Measurements from ENCODE around the gene CLDN5. TPM values are rescaled to one million over a fixed set of nuclear protein-coding genes. Genes with fewer than 3 reads are reported as not detected.

CLDN5 gene
- total RNA-seq, 1 donor from 2014 or later: 1.5 TPM

DNA sequence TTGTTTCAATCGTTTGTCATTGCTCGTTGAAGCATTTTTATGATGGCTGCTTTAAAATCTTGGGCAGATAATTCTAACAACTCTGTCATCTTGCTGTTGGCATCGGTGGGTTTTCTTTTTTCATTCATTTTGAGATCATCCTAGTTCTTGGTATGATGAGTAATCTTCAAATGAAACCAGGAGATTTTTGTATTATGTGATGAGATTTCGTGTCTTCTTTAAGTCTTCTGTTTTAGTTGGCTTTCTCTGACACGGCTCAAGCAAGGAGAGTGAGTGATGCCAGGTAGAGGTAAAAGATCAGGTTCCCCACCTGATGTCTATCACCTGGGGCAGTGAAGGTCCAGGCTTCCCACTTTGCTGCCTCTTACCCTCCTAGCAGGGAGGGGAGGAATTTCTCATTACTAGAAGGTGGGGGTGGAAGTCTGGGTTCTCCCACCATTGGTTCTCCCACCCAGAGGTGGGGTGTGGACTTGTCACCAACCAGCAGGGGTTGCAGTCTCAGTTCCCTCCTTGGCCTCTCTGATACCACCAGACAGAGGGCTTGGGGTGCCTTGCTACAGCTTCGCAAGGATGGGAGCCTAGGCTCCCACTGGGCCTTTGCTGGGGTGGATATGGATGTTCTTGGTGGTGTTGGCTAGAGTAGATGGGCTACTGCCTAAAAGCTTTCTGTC, 31.6 kb downstream of the CLDN5 start:
- peaks cover 78% of the 10 kb centered on the region for H3K36me3 Mint-ChIP-seq (ENCODE audit: low read depth)
- H3K27me3 Mint-ChIP-seq (ENCODE audit: low read depth): no peaks in the 10 kb centered on the region
- H3K27ac Mint-ChIP-seq: peak overlapping the region; percentile 64
- intact Hi-C loops (cut with micrococcal nuclease): no loop called here
- H3K9me3 Mint-ChIP-seq: no peaks in the 10 kb centered on the region
- no peak for DNase-seq (ENCODE audit: low spot score)
- peak overlapping the region; percentile 4 for H3K4me3 Mint-ChIP-seq (ENCODE audit: low read depth)
- peaks cover 29% of the 10 kb centered on the region for H3K4me1 Mint-ChIP-seq (ENCODE audit: low read depth)

DNA sequence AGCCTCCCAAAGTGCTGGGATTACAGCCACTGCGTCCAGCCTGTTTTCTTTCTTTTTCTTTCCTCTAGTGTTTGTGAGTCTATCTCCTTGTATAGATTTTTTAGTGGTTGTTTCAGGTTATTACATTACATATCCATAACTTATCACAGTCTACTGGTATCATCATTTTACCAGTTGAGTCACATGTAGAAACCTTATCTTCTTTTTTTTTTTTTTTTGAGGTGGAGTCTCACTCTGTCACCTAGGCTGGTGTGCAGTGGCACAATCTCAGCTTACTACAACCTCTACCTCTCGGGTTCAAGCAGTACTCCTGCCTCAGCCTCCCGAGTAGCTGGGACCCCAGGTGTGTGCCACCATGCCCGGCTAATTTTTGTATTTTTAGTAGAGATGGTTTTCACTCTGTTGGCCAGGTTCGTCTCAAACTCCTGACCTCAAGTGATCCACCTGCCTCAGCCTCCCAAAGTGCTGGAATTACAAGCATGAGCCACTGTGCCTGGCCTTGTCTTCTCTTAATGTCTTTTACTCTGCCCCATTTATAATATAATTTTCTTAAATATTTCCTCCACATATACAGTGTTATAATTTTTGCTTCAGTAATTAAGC, 33.5 kb downstream of the CLDN5 start:
- Mint-ChIP-seq H3K4me3 (ENCODE audit: low read depth) (no peak overlapping the region), H3K27me3 (ENCODE audit: low read depth) (no peaks in the 10 kb centered on the region)

DNA sequence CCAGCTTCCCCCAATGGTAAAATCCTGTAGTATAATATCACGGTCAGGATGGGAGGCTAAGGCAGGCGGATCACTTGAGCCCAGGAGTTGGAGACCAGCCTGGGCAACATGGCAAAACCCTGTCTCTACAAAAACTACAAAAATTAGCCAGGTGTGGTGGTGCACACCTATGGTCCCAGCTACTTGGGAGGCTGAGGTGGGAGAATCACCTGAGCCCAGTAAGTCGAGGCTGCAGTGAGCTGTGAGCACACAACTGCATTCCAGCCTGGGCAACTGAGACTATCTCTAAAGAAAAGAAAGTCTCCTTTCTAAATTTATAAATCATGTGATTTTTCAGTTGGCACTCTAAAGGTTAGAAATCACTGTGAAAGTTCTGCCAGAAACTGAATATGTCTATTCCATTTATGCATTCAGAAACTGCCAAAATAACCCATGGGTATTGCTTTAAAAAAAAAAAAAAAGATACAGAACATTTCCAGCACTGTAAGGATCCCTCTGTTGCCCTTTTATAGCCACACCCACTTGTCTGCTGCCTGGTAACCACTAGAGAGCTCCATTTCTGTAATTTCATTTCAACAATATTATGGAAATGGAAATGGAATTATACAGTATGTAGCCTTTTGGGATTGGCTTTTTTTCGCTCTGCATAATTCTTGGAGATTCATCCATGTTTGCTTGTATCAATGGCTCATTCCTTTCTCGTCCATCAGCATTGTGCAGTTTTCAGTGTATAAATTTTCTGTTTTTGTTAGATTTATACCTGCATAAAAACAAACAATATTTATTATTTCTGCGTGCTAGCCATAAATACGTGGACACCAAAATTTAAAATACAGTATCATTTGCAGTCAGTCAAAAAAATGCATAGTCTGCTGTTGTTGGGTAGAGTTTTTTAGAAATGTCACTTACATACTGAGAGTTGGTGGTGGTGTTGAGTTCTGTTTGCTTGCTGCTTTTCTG, 35.0 kb downstream of the CLDN5 start:
- Mint-ChIP-seq H3K9me3 (no peaks in the 10 kb centered on the region), H3K36me3 (ENCODE audit: low read depth) (peaks cover 71% of the 10 kb centered on the region), H3K27me3 (ENCODE audit: low read depth) (no peaks in the 10 kb centered on the region), H3K4me1 (ENCODE audit: low read depth) (peaks cover 34% of the 10 kb centered on the region), H3K27ac (no peak overlapping the region), H3K4me3 (ENCODE audit: low read depth) (no peak overlapping the region)
- intact Hi-C loops (cut with micrococcal nuclease): no loop called here
- DNase-seq (ENCODE audit: low spot score): no peak

More for the DNA sequence above, 33.5 kb downstream of the CLDN5 start:
- DNase-seq (ENCODE audit: low spot score): no peak
- Mint-ChIP-seq H3K4me1 (ENCODE audit: low read depth) (peaks cover 29% of the 10 kb centered on the region), H3K27ac (no peak overlapping the region), H3K9me3 (no peaks in the 10 kb centered on the region), H3K36me3 (ENCODE audit: low read depth) (peaks cover 66% of the 10 kb centered on the region)
- intact Hi-C loops (cut with micrococcal nuclease): no loop called here

DNA sequence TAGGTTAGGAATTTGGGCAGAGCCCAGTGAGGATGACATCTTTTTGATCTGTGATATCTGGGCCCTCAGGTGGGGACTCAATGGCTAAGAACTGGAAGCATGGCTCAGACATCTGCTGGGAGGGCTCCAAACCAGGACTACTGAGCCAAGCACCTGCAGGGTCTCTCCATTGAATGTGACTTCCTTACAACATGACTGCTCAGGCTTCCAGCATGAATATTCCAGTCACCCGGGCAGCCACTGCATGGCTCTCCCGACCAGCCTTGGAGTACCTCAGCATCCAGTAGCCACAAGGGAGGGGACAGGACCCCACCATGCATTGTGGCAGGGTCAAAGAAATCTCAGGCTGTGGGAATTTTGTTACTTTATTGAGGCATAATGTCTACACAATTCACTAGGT, 35.9 kb downstream of the CLDN5 start:
- Mint-ChIP-seq H3K4me1 (ENCODE audit: low read depth) (peaks cover 37% of the 10 kb centered on the region), H3K36me3 (ENCODE audit: low read depth) (peaks cover 70% of the 10 kb centered on the region), H3K27me3 (ENCODE audit: low read depth) (no peaks in the 10 kb centered on the region), H3K4me3 (ENCODE audit: low read depth) (no peak overlapping the region), H3K27ac (no peak overlapping the region), H3K9me3 (no peaks in the 10 kb centered on the region)
- intact Hi-C loops (cut with micrococcal nuclease): no loop called here
- no peak for DNase-seq (ENCODE audit: low spot score)

DNA sequence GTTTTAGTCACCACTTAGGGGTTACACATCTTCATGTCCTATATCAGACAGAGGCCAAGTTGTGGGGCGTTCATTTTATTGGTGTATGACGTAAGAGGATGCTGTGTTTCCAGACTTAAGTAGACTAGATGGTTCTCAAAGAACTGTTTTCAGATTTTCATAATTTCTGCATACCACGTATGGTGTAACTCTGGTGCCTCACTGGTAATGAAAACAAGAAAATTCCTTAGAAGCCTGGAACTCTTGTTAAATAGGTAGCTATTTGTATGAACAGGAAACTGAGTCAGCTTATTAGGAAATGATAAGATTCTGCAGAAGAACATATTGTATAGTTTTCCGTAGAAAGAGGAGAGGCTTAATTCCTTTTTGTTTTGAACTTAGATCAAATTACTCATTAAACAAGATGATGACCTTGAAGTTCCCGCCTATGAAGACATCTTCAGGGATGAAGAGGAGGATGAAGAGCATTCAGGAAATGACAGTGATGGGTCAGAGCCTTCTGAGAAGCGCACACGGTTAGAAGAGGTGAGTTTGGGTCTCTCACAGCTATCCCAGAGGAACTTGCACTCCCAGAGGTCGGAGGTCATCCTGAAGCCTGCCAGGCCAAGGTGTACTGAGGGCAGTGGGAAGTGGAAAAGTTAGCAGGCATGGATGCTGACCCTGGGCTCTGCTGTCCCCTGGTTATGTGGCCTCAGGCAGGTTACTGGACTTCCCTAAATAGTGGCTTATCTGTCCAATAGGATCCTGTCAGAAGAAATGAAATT, 40.5 kb downstream of the CLDN5 start:
- Mint-ChIP-seq H3K9me3 (no peaks in the 10 kb centered on the region), H3K27ac (peak overlapping the region; percentile 86), H3K4me1 (ENCODE audit: low read depth) (peaks cover 26% of the 10 kb centered on the region), H3K27me3 (ENCODE audit: low read depth) (no peaks in the 10 kb centered on the region), H3K4me3 (ENCODE audit: low read depth) (peak overlapping the region; percentile 53), H3K36me3 (ENCODE audit: low read depth) (peaks cover 48% of the 10 kb centered on the region)
- no peak for DNase-seq (ENCODE audit: low spot score)
- intact Hi-C loops (cut with micrococcal nuclease): no loop called here

DNA sequence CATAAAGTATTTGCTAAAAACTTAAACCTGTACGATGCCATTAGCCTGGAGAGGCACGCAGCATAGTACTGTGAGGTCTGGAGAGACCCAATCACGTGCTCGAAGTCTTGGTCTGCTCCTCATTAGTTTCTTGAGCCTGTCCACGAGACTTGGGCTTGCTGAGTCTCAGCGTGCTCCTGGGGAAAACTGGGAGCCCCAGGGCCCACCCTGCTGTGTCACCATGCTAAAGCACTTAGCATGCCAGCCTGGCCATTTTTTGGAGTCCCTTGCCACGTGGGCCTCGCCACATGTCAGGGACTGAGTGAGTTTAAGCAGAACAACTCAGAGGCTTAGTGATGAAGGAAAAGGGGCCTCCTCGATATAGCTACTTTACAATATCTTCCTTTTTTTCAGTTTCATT, 41.9 kb downstream of the CLDN5 start:
- no peak for DNase-seq (ENCODE audit: low spot score)
- peaks cover 29% of the 10 kb centered on the region for H3K4me1 Mint-ChIP-seq (ENCODE audit: low read depth)
- peak overlapping the region; percentile 10 for H3K4me3 Mint-ChIP-seq (ENCODE audit: low read depth)
- H3K27ac Mint-ChIP-seq: no peak overlapping the region
- no peaks in the 10 kb centered on the region for H3K27me3 Mint-ChIP-seq (ENCODE audit: low read depth)
- H3K36me3 Mint-ChIP-seq (ENCODE audit: low read depth): peaks cover 38% of the 10 kb centered on the region
- no peaks in the 10 kb centered on the region for H3K9me3 Mint-ChIP-seq
- intact Hi-C loops (cut with micrococcal nuclease): no loop called here

DNA sequence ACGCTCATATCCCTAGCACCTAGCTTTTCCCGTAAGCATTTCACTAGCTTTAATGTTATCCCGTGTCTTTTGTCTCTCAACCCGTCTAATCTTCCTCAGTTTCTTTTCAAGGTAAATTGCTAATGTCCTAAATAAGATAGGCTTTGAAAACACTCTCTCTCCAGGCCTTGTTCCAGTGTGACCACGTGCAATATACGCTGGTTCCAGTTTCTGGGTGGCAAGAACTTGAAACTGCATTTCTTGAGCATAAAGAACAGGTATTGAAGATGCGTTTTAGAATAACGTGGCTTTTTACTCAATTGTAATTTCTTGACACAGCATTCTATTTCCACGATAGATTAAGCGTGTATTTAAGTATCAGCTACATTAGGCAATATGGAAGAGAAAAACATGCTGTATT, 43.4 kb downstream of the CLDN5 start:
- Mint-ChIP-seq H3K36me3 (ENCODE audit: low read depth) (peaks cover 36% of the 10 kb centered on the region), H3K27me3 (ENCODE audit: low read depth) (no peaks in the 10 kb centered on the region), H3K4me3 (ENCODE audit: low read depth) (peak overlapping the region; percentile 99), H3K4me1 (ENCODE audit: low read depth) (peaks cover 37% of the 10 kb centered on the region), H3K27ac (peak overlapping the region; percentile 34), H3K9me3 (no peaks in the 10 kb centered on the region)
- intact Hi-C loops (cut with micrococcal nuclease): no loop called here
- DNase-seq (ENCODE audit: low spot score): no peak

DNA sequence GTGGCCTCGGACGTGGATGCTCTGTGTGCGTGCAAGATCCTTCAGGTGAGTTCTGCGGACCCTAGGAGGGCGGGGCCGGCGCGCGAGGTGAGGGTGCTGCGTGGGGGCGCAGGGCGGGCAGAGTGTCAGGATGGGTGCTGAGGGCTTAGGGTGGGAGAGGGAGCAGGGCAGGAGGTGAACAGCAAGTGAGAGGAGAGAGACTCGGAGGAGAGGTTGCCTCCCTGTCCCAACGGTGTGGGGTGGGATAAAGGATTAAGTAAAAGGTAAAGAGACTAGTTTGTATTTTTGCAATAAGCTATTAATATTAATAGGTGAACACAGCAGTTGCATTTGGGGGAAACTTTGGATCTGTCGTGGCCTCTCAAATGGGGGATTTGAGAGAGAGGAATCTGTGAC, 44.0 kb downstream of the CLDN5 start:
- intact Hi-C loops (cut with micrococcal nuclease): no loop called here
- H3K27me3 Mint-ChIP-seq (ENCODE audit: low read depth): no peaks in the 10 kb centered on the region
- H3K4me1 Mint-ChIP-seq (ENCODE audit: low read depth): peaks cover 39% of the 10 kb centered on the region
- H3K4me3 Mint-ChIP-seq (ENCODE audit: low read depth): peak overlapping the region; percentile 99
- peak overlapping the region; percentile 94 for H3K27ac Mint-ChIP-seq
- H3K36me3 Mint-ChIP-seq (ENCODE audit: low read depth): peaks cover 38% of the 10 kb centered on the region
- no peak for DNase-seq (ENCODE audit: low spot score)
- H3K9me3 Mint-ChIP-seq: no peaks in the 10 kb centered on the region

DNA sequence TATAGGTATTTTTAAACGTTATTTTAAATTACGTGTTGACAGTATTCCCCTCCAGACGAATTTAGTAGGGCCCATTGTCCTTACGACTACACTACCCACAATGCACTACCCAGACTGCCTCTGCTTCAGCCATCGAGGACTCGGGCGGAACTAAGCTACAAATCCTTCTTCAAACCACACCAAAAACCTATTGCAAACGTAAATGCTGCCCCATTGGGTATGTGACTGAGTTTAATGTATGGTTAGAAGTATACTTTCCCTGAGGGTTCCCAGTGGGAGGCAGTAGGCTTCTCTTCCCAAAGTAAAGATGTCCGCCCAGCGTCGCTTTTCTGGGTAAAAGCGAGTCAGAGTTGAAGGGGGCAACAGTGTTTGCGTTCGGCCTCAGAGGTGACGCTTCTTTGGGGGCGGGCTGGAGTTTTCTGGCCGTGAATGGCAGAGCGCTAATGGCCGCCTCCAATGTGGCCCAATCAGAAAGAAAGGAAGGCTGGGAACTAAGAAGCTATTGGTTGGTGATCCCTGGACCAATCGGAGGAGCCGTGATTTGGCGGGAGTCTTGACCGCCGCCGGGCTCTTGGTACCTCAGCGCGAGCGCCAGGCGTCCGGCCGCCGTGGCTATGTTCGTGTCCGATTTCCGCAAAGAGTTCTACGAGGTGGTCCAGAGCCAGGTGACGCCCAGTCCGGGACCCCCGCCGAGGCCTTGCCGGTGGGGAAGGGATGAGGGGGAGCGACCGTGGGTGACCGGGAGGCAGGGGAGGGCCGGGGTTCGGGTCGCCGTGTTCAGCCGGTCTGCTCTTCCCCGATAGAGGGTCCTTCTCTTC, 44.6 kb downstream of the CLDN5 start, which contains the start of gene CDC45:
Gene CDC45 (plus strand): TSS at position 566 of the 818 bp plus-strand sequence. CDS start 49 bp downstream, at position 615.
- DNase-seq (ENCODE audit: low spot score): peak; percentile 94
- H3K4me3 Mint-ChIP-seq (ENCODE audit: low read depth): peak within 1 kb of the TSS; percentile 99
- intact Hi-C loops (cut with micrococcal nuclease): loop anchor here (1.0 to 10.0 kb wide), 6 partner anchors 32 to 335 kb away; partner anchors contain the start of genes C22orf39, ESS2, MRPL40 and SLC25A1

DNA sequence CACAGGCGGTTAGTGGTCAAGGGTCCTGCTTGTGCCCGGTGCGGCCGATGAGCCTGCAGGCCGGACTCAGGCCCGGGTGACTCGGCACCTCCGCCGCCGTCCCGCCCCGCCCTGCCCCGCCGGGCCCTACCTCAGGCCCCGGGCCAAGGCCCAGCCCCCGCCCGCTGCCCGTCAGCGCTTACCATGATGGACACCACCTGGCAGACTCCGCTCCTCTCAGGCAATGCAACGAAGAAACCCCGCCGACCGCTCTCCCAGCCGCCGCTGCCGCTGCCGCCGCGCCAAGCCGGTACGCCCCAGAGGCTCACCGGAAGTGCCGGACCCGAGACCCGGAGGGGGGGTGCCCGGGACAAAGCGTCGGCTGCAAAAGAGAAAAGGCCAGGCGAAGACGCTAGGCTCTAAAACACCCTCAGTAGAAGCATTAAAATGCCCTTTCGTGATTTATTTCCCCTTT, 45.3 kb downstream of the CLDN5 start, which contains the start of gene UFD1:
Gene UFD1 (minus strand): TSS at position 293 of the 454 bp plus-strand sequence. CDS start 108 bp downstream, at position 185.
- Mint-ChIP-seq H3K27ac (peak within 1 kb of the TSS; percentile 94), H3K4me3 (ENCODE audit: low read depth) (peak within 1 kb of the TSS; percentile 99), H3K36me3 (ENCODE audit: low read depth) (peaks cover 34% of the 10 kb centered on the region), H3K4me1 (ENCODE audit: low read depth) (peaks cover 34% of the 10 kb centered on the region), H3K27me3 (ENCODE audit: low read depth) (no peaks in the 10 kb centered on the region), H3K9me3 (no peaks in the 10 kb centered on the region)
- intact Hi-C loops (cut with micrococcal nuclease): loop anchor here (1.0 to 10.0 kb wide), 6 partner anchors 32 to 334 kb away; partner anchors contain the start of genes C22orf39, ESS2, MRPL40 and SLC25A1
- DNase-seq (ENCODE audit: low spot score): peak; percentile 81

More for the DNA sequence above, 44.6 kb downstream of the CLDN5 start, which contains the start of gene CDC45:
- no peaks in the 10 kb centered on the region for H3K27me3 Mint-ChIP-seq (ENCODE audit: low read depth)
- H3K4me1 Mint-ChIP-seq (ENCODE audit: low read depth): peaks cover 35% of the 10 kb centered on the region
- no peaks in the 10 kb centered on the region for H3K9me3 Mint-ChIP-seq
- peaks cover 36% of the 10 kb centered on the region for H3K36me3 Mint-ChIP-seq (ENCODE audit: low read depth)
- peak within 1 kb of the TSS; percentile 94 for H3K27ac Mint-ChIP-seq

Data from activated T-helper 2 cell treated with anti-CD3 and anti-CD28 coated beads, Interferon-gamma antibody, Interleukin-2, Interleukin-4, amounts not matched to agents 10 μg/mL and 5 μg/mL and 100 μg/mL, durations not matched to agents 14 hours and 24 hours and 36 hours (primary cell).